B cell (primary cell): ENCODE data around the gene SORL1. TPM values are rescaled to one million over a fixed set of nuclear protein-coding genes. Genes with fewer than 3 reads are reported as not detected.

ENCODE experiments used
- ATAC-seq: fragments of 200-7000 bp; cut with Tn5 transposase; one replicate; pipeline ENCODE4 v1.10.0; 2021; ENCODE audit warnings: low read depth, mild to moderate bottlenecking, moderate number of reproducible peaks, moderate library complexity
- CTCF ChIA-PET: fragments of 350-600 bp; sonication (Branson Sonifier 250); formaldehyde crosslinking; loops from one replicate; lab custom pipeline; 2021; ENCODE audit warnings: antibody characterized with exemption, inconsistent platforms; lab: Charles Lee
- POLR2A ChIA-PET: fragments of 350-600 bp; sonication (Branson Sonifier 250); formaldehyde crosslinking; loops from one replicate; lab custom pipeline; 2021; ENCODE audit warnings: antibody characterized with exemption; lab: Charles Lee
- DNase-seq: peaks from one replicate; pipeline ENCODE4 v3.0.0; 2013
- H2AFZ ChIP-seq: 2 replicates; pipeline ENCODE4 v1.6.1; 2012; ENCODE audit warnings: mild to moderate bottlenecking, low read depth, low read length; ENCODE audit not compliant: insufficient read depth, poor library complexity, severe bottlenecking
- H3K27ac ChIP-seq, 2 donors: 1 replicate in 1 of 2; 2 replicates in 1 of 2; pipeline ENCODE4 v1.5.1; 2012 to 2013; ENCODE audit warnings: low read length in 2 of 2, mild to moderate bottlenecking in 2 of 2, moderate library complexity in 1 of 2
- H3K27me3 ChIP-seq, 4 experiments: fragments of 200-600 bp in 1 of 4; sonication (generic) in 1 of 4; replicated peaks in 1 of 4; 1 replicate in 2 of 4; 2 replicates in 2 of 4; pipeline versions ENCODE4 v1.6.1 to v1.7.0; 2013 to 2016; ENCODE audit warnings: low read length in 3 of 4, mild to moderate bottlenecking in 2 of 4, mixed read lengths in 1 of 4, moderate library complexity in 1 of 4; ENCODE audit not compliant: insufficient read depth in 4 of 4, control insufficient read depth in 3 of 4; ENCODE audit errors: control extremely low read depth in 1 of 4
- H3K36me3 ChIP-seq, 2 experiments: replicated peaks in 1 of 2; 1 replicate in 1 of 2; 2 replicates in 1 of 2; pipeline versions ENCODE4 v1.6.1 to v1.7.1; 2013; ENCODE audit warnings: low read length in 1 of 2; ENCODE audit not compliant: insufficient read depth in 2 of 2, control insufficient read depth in 1 of 2; ENCODE audit errors: control extremely low read depth in 1 of 2, extremely low read depth in 1 of 2
- H3K4me1 ChIP-seq, 2 donors: fragments of 200-600 bp in 1 of 2; sonication (generic) in 1 of 2; 1 replicate in 1 of 2; 2 replicates in 1 of 2; pipeline versions ENCODE4 v1.5.1 to v1.6.1; 2013 to 2017; ENCODE audit warnings: low read length in 2 of 2; ENCODE audit not compliant: control insufficient read depth in 2 of 2, insufficient read depth in 2 of 2
- H3K4me2 ChIP-seq: replicated peaks from 2 replicates; pipeline ENCODE3; 2012; ENCODE audit warnings: mild to moderate bottlenecking, low read depth, low read length; ENCODE audit not compliant: poor library complexity, severe bottlenecking
- H3K4me3 ChIP-seq, 5 experiments: fragments of 200-600 bp in 1 of 5; sonication (generic) in 1 of 5; 1 replicate in 3 of 5; 2 replicates in 2 of 5; pipeline versions ENCODE4 v1.5.1 to v1.7.0; 2011 to 2016; ENCODE audit warnings: low read length in 4 of 5, mild to moderate bottlenecking in 4 of 5, low read depth in 2 of 5, control low read depth in 1 of 5, moderate library complexity in 1 of 5; ENCODE audit not compliant: insufficient read depth in 1 of 5; ENCODE audit errors: control extremely low read depth in 1 of 5, extremely low read depth in 1 of 5
- H3K79me2 ChIP-seq: fragments of 200-600 bp; sonication (generic); one replicate; pipeline ENCODE4 v1.6.0; 2016; ENCODE audit warnings: low read length; ENCODE audit not compliant: control insufficient read depth, insufficient read depth
- H3K9ac ChIP-seq: fragments of 200-600 bp; sonication (generic); 2 replicates; pipeline ENCODE4 v1.6.1; 2017; ENCODE audit warnings: mild to moderate bottlenecking, low read length, moderate library complexity
- H3K9me3 ChIP-seq, 3 donors: one replicate each; pipeline versions ENCODE4 v1.6.1 to v1.7.1; 2013; ENCODE audit warnings: low read length in 2 of 3; ENCODE audit not compliant: control insufficient read depth in 2 of 3, insufficient read depth in 1 of 3; ENCODE audit errors: control extremely low read depth in 1 of 3
- H4K20me1 ChIP-seq: 2 replicates; pipeline ENCODE4 v1.6.0; 2012; ENCODE audit warnings: mild to moderate bottlenecking, low read length; ENCODE audit not compliant: insufficient read depth, control insufficient read depth, poor library complexity, severe bottlenecking
- H3K27ac Mint-ChIP-seq: one replicate; pipeline ENCODE4 v1.8.0; 2021; ENCODE audit warnings: mixed read lengths
- H3K27me3 Mint-ChIP-seq: one replicate; pipeline ENCODE4 v1.8.0; 2021; ENCODE audit warnings: mixed read lengths
- H3K4me1 Mint-ChIP-seq: one replicate; pipeline ENCODE4 v1.8.0; 2021; ENCODE audit warnings: mixed read lengths
- H3K4me3 Mint-ChIP-seq: one replicate; pipeline ENCODE4 v1.8.0; 2021; ENCODE audit warnings: mixed read lengths
- H3K9me3 Mint-ChIP-seq: one replicate; pipeline ENCODE4 v1.8.0; 2022; ENCODE audit warnings: mixed read lengths; ENCODE audit not compliant: insufficient read depth
- EZH2 ChIP-seq: IDR thresholded peaks from 2 replicates; pipeline ENCODE4 v1.6.1; 2012; ENCODE audit warnings: borderline replicate concordance, low read depth, mild to moderate bottlenecking, moderate library complexity, low read length; ENCODE audit not compliant: insufficient read depth, poor library complexity, severe bottlenecking
- WGBS: methylation state at CpG from one replicate; pipeline ENCODE4 v1.1.5; 2013; ENCODE audit warnings: missing lambda C conversion rate; ENCODE audit not compliant: insufficient coverage; 5-methylcytosine and 5-hydroxymethylcytosine counted together
- intact Hi-C: fragments of 100-400 bp; cut with micrococcal nuclease; formaldehyde crosslinking; loops from one replicate; pipeline ENCODE4 v1.10.0; 2022
- polyA plus RNA-seq: library from polyadenylated mRNA; depleted of rRNA; stranded (reverse); fragments of >200 nt; gene quantifications from 2 replicates; pipeline ENCODE4 v1.2.3, GENCODE V29; 2012
- total RNA-seq, 2 donors: library from RNA; stranded (reverse); fragments of 120-200 nt in 1 of 2; gene quantifications; 1 replicate in 1 of 2; 2 replicates in 1 of 2; pipeline versions ENCODE4 v1.2.3 to v1.2.4, GENCODE V29; 2013 to 2022
- TF ChIP-seq, protein P1 (sequence below): fragments of 200-600 bp; IDR thresholded peaks from one replicate; pipeline ENCODE4 v1.8.0; 2022; ENCODE audit warnings: antibody characterized with exemption, mild to moderate bottlenecking

SORL1 gene
- total and polyA plus RNA-seq, 2 donors (not counting 1 experiment from before 2014, with no cell fraction given) = 13.0 to 396 TPM

DNA sequence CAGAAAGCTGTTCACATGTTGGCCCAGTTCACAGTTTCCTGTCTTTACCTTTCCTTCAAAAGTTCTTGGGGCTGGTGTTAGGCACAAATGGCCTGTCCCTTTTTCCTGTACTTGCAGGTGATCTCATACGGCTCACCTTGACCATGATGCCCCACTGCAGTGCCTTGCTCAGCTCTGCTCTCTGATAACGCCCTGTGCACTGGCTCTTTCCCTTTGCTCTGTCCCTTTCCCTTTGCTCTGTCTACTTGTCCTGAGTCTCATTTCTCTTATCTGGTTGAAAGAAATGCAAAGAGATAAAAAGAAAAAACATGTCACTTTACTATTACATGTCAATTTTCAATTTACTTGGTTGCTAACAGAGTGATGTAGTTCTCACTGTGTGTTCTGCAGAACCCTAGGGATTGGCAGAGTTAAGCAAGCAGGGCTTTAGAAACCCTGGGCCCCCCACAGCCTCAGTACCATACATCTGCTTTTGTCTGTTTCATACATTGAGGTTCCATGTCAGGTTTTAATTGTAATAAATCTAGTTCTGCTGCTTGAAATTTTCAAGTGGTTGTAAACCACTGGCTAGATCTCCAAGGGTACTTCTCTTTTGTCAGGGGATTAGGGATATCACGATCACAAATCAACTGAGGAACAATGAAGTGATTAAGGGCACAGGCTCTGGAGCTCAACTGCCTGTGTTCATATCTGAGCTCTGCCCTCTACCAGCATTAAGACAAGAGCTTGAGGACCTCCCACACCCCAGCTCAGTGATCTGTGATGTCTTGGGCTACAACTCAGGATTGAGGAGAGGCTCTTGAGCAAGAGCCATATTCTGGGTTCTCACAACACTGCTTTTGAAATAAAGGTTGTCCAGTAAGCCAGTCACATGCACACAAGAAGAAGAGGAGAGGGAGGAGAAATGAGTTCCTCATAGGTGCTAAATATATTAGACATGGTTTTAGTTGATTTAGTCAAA, 16.3 kb upstream of the SORL1 start:
- Mint-ChIP-seq H3K9me3 (no peaks in the 10 kb centered on the region), H3K27ac (no peak overlapping the region), H3K4me3 (no peak overlapping the region), H3K4me1 (peaks cover 39% of the 10 kb centered on the region), H3K27me3 (no peaks in the 10 kb centered on the region)
- DNase-seq (no peak), ATAC-seq (no peak)
- no peak overlapping the region for H2AFZ ChIP-seq
- H3K4me1 ChIP-seq = peaks cover 10% of the 10 kb centered on the region in 2 donors
- H3K9ac ChIP-seq = no peak overlapping the region
- ChIA-PET CTCF (interaction anchor here (2.1 kb wide), 1 partner anchor 16 kb away, joined by 9 read pairs; the partner anchor contains the start of genes SORL1 and SORL1-AS1), POLR2A (interaction anchor here (0.5 kb wide), 1 partner anchor 61 kb away, joined by 4 read pairs; no protein-coding TSS in a partner anchor)
- intact Hi-C loops = no loop called here
- peaks cover 0 to 2% (median 0%) of the 10 kb centered on the region in 3 donors for H3K9me3 ChIP-seq
- no peaks in the 10 kb centered on the region for H3K79me2 ChIP-seq
- H4K20me1 ChIP-seq = no peaks in the 10 kb centered on the region
- no peaks in the 10 kb centered on the region for H3K27me3 ChIP-seq
- TF ChIP-seq EZH2 = no peak
- TF ChIP-seq, protein P1, sequence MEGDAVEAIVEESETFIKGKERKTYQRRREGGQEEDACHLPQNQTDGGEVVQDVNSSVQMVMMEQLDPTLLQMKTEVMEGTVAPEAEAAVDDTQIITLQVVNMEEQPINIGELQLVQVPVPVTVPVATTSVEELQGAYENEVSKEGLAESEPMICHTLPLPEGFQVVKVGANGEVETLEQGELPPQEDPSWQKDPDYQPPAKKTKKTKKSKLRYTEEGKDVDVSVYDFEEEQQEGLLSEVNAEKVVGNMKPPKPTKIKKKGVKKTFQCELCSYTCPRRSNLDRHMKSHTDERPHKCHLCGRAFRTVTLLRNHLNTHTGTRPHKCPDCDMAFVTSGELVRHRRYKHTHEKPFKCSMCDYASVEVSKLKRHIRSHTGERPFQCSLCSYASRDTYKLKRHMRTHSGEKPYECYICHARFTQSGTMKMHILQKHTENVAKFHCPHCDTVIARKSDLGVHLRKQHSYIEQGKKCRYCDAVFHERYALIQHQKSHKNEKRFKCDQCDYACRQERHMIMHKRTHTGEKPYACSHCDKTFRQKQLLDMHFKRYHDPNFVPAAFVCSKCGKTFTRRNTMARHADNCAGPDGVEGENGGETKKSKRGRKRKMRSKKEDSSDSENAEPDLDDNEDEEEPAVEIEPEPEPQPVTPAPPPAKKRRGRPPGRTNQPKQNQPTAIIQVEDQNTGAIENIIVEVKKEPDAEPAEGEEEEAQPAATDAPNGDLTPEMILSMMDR = no peak
- no peaks in the 10 kb centered on the region for H3K36me3 ChIP-seq
- H3K4me2 ChIP-seq = no peak overlapping the region
- WGBS = 87% methylated on average over 3 of the region's 3 CpGs
- no peak overlapping the region for H3K4me3 ChIP-seq
- no peak overlapping the region for H3K27ac ChIP-seq
